ENCODE measurements around the gene SFMBT2.

Gene SFMBT2

GRCh38 chr10:7424919-7425318, 14.1 kb upstream of the SFMBT2 start:
- no peak for DNase-seq

- no peak for DNase-seq
Measured at GRCh38 chr10:7424315-7424714, 13.5 kb upstream of the SFMBT2 start.

DNA sequence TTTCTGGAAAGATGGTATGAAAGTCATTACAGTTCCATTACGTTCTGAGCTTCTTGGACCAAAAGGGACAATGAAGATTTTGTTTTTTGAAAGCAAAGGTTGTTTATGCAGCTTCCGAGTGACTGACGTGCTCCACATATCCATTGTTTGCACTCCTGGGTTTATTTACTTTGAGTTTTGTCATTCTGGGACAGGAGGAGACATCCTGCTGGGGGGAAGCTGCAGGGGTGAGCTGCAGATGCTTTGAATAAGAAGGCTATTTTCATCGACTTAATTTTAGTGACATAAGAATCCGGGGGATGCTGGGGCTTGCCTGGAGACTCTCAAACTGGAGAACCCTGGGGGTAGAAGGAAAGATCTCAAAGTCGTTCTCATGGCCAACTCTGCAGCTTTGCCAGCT, 12.7 kb upstream of the SFMBT2 start:
- DNase-seq: no peak

- no peak for DNase-seq
Measured at GRCh38 chr10:7421526-7421925, 10.7 kb upstream of the SFMBT2 start.

GRCh38 chr10:7419998-7420397, 9.2 kb upstream of the SFMBT2 start:
- no peak for DNase-seq

DNA sequence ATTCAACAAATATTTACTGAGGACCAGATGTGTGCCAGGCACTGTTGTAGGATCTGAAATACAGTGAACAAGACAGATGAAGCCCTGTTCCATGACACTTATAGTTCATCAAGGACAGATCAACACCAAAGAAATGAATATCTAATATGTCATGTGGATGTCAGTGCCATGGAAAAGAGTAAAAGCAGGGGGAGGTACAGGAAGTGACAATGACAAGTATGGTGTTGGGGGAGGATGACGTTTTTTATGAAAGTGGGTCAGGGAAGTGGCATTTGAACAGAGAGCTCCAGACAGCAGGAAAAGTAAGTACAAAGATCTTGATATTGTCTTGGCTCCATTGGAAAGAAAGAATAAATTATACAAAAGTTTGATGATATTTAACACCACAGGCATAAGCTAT, 7.0 kb upstream of the SFMBT2 start:
- no peak for DNase-seq

DNA sequence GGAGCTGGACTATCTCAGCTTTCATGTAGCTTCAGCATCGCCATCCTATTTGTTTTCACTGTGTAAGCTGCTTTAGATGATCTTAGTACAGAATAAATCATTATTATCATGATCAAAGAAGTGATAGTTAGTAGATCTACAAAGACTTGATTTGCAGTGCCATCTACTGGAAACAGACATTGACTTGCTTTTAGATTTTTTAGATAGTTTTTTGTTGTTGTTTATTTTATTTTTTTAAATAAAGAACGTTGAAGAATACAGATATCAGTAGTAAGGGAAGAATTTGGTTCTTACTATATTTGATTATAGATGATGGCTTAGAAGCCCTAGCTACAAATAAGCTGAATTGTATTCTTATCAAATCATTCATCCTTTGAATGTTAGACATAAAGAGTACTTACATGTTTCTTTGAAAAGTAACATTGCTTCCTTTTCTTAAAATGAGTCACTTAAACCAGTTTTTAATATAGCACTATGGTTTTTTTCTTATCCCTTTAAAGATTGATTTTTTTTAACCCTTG, 6.3 kb upstream of the SFMBT2 start:
- DNase-seq: no peak

- no peak for DNase-seq
Measured at GRCh38 chr10:7414766-7415165, 3.9 kb upstream of the SFMBT2 start.

DNA sequence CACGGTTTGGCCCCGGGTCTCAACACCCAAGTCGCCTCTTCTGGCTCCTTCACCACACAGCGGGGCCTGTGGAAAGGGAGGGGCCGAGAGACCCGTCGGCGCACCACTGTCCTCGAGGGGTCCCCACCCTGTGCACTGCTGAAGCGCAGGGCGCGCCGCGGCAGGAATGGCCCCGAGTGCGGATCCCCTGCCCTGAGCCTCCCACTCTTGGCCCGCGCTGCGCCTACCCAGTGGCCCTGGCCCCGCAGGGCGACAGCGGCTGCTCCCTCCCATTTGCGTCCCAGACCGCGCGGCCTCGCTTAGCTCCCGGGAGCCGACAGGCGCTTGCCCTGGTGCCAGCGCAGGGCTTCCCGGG, 2.1 kb upstream of the SFMBT2 start:
- no peak for DNase-seq

DNA sequence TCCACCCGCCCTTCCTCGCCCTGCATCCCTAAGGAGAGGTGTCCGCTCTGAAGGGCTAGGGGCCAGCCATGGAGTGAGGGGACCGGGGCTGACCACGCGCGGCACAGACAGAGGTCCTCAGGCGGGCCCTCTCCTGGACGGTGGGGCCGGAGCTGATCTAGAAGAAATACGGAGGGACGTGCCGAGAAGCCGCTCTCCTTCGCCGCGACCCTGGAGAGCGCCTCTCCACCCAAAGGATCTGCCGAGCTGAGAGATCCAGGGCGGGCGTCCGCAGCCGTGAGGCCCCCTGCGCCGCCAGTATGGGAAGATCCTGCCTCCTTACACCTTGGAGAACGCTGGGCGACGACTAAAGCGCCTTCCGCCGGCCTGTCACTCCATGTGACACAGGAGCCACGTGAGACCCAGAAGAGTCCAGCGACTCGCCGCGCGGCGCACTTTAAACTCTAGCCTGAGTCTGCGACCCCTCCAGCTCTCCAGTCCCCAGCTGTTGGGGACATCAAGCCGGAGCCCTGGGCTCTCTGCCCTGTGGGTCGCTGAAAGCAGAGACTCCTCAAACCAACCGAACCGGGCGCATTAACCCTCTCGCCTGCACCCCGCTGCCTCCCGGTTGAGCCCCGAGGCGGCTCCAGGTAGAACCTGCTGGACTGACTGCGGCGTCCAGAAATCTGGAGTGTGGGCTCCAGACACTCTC, 1.5 kb upstream of the SFMBT2 start:
- no peak for DNase-seq

GRCh38 chr10:7411671-7412128, 866 bp upstream of the SFMBT2 start:
- no peak for DNase-seq

DNA sequence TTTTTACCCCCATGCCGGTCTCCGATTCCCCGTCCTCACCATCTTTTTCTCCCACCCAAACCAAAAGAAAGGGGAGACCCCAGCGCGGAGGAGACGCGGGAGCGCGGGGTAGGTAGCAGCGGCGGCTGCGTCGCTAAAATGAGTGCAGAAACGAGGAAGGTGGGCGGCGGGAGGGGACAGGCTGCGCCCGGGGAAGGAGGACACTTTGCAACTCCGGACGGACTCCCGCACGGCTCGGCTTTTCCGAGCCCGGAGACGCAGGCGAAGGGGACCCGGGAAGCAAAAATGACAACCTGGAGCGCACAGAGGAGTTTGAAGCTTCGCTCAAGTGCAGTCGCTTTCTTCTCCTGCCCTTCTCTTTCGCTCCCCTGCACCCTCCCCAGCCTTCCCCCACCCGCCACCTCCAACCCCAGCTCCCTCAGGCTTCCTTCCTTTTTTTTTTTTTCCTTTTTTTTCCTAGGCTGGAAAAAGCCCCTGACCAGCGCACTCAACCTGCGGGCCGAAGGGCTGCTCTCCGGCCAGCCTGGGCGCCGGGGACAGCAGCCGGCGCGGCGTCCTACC, 453 bp downstream of the SFMBT2 start:
- DNase-seq: no peak

DNA sequence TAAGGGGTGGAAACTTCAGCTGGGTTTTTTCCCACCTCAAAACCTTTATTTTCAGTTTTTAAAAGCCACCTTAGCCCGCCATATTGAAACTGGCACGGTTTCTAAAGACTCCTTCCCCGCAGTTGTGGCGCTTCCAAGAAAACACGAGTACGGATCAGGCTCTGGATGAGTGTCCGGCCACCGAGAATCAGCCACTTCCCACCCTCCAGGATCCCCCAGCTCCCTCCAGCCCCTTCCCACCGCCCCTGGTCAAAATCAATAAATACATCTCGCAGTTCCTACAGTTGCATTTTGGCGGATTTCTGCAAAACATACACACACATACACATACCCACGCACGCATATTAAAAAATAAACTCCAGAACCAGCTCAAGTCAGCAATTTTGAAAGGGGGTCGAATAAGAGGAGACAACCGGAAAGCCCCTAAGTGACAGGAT, 1.1 kb downstream of the SFMBT2 start:
- no peak for DNase-seq

GRCh38 chr10:7409045-7409731, 1.6 kb downstream of the SFMBT2 start:
- no peak for DNase-seq

DNA sequence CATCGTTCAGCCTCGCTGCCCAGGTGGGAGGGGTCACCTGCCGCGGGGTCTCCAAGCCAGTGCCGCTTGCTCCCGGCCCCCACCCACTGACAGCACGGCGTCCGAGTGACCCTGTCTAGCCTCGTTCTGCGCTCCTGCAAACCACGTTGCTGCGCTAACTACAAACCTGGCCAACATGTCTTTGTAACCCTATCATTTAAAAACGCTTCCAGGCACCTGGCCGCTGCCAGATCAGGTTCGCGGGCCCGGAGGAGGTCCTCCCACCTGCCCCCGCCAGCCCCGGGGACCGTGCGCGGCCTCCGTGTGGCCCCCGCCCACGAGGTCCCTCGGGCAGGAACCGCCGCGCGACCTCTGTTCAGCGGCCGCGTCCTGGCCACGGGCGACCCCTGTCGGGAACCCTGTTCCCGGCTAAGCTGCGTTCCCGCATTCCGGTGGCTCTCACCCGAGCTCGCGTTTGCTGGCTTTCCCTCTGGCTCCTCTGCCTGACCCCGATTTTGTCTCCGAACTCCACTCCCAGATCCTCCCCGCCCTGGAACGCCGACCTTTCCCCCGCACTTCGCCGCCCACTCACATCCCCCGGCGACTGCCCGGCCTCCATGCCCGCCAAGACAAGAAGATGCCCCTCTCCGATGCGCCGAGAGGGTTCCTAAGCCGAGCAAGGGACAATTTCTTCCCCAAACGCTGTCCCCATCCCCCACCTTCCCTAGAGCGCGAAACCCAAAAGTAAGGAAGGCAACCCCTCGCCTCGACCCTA, 2.4 kb downstream of the SFMBT2 start:
- no peak for DNase-seq

DNA sequence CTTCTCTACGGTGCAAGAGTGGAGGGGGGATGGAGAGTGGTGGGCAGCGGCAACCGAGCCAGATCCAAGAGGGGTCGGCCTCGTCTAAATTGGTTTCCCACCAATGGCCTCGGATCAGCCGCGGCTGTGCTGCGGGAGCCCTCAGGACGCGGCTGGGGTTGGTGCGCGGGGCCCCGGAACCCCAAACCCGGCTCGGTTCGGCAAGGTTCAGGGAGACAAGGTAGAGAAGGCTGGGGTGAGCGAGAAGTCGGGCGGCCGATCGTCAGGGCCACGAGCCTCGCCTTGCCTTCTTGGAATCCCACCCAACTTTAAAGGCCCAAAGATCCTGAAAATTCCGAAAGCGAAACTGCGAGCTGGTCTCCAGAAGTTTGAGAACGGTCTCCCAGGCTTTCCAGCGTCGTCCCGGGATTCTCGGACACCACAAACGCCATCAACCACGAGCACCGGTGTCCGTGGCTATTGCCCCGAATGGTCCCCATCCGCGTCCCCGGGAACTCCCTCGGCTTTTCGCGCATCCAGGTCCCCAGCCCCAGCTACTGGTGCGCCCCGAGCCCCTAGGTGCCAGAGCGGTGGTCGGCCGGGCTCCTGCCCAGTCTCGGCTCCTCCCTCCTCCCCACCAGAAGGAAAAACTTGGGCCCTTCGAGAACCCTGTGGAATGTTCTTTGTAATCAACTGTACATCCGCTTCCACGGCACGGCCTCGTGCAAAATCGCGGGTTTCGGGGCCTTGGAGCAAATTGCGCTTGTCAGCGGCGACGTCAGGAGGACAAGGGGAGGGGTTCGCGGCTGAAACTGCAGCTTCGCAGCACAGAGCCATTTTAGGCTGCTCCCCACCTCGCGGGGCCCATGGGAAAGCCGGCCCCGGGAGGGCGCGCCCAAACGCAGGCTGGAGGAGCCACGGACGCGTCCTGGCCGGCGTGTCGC, 3.2 kb downstream of the SFMBT2 start:
- no peak for DNase-seq

DNA sequence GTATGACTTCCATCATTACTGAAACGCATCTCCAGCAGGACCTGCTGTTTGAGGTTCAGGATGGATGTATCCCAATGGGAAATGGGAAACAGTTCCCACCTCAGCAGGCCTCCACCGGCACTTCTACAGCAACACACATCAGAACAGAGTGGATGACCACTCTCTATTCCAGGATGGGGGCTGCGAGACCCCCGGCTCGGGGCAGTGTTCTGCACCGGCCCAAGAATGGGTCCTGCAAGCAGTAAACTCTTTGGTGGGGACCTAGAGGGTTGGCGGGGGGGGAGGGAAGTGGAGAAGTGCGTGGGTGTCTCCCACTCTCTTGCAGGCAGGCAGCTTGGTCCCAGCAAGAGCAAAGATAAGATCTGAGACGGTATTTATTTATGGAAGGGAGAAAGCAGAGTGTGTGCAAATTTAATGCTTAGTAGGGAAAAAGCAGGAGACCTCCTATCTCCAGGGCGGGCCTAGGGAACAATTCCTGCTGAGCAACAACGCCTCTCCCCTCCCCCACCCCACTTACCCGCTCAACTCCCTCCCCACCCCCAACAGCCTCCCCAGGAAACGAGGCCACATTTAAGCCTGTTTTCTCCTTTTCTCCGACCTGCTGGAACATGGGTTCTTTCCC, 4.0 kb downstream of the SFMBT2 start:
- DNase-seq: no peak

DNA sequence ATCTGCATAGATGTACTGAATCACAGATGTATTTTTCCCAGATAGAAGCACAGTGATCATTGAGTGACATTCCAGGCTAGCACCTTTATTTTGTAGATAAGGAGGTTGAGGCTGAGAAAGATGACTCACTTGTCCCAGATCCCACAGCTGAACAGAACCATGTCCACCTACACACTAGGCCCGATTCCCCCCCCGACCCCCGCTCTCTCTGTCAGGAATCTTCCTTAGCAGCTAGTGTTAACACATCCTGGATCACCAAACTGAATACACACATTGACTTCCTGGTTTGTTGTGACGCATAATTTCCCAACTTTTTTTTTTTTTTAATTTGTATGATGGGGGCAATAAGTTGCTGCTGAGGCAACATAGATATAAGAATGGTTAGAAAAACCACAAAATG, 5.2 kb downstream of the SFMBT2 start:
- DNase-seq: no peak

DNA sequence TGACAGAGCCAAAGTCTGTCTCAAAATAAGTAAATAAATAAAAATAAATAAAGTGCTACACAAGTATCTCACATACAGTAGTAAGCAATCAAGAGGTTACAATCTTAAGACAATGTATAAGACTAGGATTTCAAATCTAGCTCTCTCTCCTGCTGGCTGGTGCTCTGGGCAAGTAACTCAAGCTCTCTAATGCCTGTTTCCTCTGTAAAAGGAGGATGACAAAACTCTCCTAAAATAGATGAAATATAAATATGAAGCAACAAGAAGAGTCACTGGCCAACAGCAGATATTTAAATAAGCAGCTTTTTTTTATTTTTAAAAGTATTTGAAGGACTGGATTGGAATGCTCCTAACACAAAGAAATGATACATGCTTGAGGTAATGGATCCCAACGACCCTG, 7.2 kb downstream of the SFMBT2 start:
- DNase-seq: no peak

- DNase-seq: no peak
Measured at GRCh38 chr10:7401782-7402181, 9.1 kb downstream of the SFMBT2 start.

GRCh38 chr10:7401156-7401555, 9.7 kb downstream of the SFMBT2 start:
- no peak for DNase-seq

Data from effector CD4-positive, alpha-beta T cell (primary cell).